Breast epithelium (tissue), 3 donors: Measurements from ENCODE around the gene LEMD1.

Experiments used
- POLR2A ChIP-seq: fragments of 450-650 bp; IDR thresholded peaks from one replicate; pipeline ENCODE4 v1.6.1; 2016; ENCODE audit warnings: antibody characterized with exemption, mild to moderate bottlenecking, moderate library complexity
- POLR2AphosphoS5 ChIP-seq, 3 donors: sonication (generic); formaldehyde crosslinking; IDR thresholded peaks; one replicate each; pipeline ENCODE4 v1.6.1; 2017; ENCODE audit warnings: antibody characterized with exemption in 3 of 3
- TF ChIP-seq, protein P1 (sequence below), 3 donors: fragments of 450-650 bp; IDR thresholded peaks; one replicate each; pipeline ENCODE4 v1.5.1; 2016 to 2017; ENCODE audit warnings: antibody characterized with exemption in 3 of 3, mild to moderate bottlenecking in 3 of 3, moderate library complexity in 3 of 3

DNA sequence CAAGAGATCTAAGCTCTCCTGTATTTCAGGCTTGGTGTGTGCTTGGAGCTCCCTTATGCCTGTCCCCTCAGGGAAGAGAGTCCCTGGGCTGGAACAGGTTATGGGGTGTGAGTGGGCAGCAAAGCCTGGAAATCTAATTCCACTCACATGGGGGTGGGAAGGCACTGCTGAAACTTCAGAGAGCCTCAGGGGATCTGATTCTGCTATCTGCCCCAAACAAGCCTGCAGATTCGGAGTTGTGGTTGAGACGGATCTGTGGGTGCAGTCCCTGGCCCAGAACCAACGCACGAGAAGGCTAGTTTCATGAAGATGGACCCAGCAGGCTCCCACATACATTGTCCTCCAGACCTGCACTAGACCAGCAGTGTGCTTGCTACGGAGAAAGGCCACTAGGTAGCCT, 31.1 kb upstream of the LEMD1 start:
- TF ChIP-seq, protein P1, sequence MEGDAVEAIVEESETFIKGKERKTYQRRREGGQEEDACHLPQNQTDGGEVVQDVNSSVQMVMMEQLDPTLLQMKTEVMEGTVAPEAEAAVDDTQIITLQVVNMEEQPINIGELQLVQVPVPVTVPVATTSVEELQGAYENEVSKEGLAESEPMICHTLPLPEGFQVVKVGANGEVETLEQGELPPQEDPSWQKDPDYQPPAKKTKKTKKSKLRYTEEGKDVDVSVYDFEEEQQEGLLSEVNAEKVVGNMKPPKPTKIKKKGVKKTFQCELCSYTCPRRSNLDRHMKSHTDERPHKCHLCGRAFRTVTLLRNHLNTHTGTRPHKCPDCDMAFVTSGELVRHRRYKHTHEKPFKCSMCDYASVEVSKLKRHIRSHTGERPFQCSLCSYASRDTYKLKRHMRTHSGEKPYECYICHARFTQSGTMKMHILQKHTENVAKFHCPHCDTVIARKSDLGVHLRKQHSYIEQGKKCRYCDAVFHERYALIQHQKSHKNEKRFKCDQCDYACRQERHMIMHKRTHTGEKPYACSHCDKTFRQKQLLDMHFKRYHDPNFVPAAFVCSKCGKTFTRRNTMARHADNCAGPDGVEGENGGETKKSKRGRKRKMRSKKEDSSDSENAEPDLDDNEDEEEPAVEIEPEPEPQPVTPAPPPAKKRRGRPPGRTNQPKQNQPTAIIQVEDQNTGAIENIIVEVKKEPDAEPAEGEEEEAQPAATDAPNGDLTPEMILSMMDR (IDR thresholded peaks at IDR 0.05), result no peak
- TF ChIP-seq POLR2A (no peak), POLR2AphosphoS5 (IDR thresholded peaks at IDR 0.05) (no peak)
